WERI-Rb-1 (cell line): ENCODE data around the gene MRPS21.
"Not testable (repeated sequence)": the region's sequence is repeated elsewhere in the genome, so short reads cannot be mapped to it uniquely, and the experiment has no call there.

ENCODE experiments used
- DNase-seq: peaks from one replicate; pipeline ENCODE4 v3.0.0-alpha.2; 2020
- H3K27ac ChIP-seq: fragments of 250-450 bp; sonication (Bioruptor Pico); 2 replicates; pipeline ENCODE4 v1.5.1; 2020; ENCODE audit warnings: mild to moderate bottlenecking, moderate library complexity
- H3K27me3 ChIP-seq: fragments of 250-450 bp; sonication (Bioruptor Pico); 2 replicates; pipeline ENCODE4 v1.5.1; 2021; ENCODE audit warnings: mild to moderate bottlenecking, low read depth, moderate library complexity; ENCODE audit not compliant: insufficient read depth, severe bottlenecking
- H3K36me3 ChIP-seq: fragments of 250-450 bp; sonication (Bioruptor Pico); 2 replicates; pipeline ENCODE4 v1.5.1; 2020; ENCODE audit warnings: mild to moderate bottlenecking, moderate library complexity
- H3K4me3 ChIP-seq: 2 replicates; pipeline ENCODE4 v1.5.1; 2011; ENCODE audit warnings: low read depth, mild to moderate bottlenecking, control low read depth, low read length
- H3K9me3 ChIP-seq: fragments of 250-450 bp; sonication (Bioruptor Pico); 2 replicates; pipeline ENCODE4 v1.5.1; 2021; ENCODE audit warnings: mild to moderate bottlenecking, moderate library complexity; ENCODE audit not compliant: severe bottlenecking
- TF ChIP-seq, protein P1 (sequence below): IDR thresholded peaks from 2 replicates; pipeline ENCODE4 v1.5.1; 2011; ENCODE audit warnings: low read depth, mild to moderate bottlenecking, control low read depth, inconsistent platforms, low read length

Gene MRPS21

GRCh38 chr1:150302902-150303301 is 9.2 kb downstream of the MRPS21 start:
- Histone ChIP-seq H3K9me3 (no peaks in the 10 kb centered on the region), H3K27me3 (no peaks in the 10 kb centered on the region), H3K4me3 (no peak overlapping the region), H3K27ac (no peak overlapping the region), H3K36me3 (peaks cover 86% of the 10 kb centered on the region)
- TF ChIP-seq, protein P1, sequence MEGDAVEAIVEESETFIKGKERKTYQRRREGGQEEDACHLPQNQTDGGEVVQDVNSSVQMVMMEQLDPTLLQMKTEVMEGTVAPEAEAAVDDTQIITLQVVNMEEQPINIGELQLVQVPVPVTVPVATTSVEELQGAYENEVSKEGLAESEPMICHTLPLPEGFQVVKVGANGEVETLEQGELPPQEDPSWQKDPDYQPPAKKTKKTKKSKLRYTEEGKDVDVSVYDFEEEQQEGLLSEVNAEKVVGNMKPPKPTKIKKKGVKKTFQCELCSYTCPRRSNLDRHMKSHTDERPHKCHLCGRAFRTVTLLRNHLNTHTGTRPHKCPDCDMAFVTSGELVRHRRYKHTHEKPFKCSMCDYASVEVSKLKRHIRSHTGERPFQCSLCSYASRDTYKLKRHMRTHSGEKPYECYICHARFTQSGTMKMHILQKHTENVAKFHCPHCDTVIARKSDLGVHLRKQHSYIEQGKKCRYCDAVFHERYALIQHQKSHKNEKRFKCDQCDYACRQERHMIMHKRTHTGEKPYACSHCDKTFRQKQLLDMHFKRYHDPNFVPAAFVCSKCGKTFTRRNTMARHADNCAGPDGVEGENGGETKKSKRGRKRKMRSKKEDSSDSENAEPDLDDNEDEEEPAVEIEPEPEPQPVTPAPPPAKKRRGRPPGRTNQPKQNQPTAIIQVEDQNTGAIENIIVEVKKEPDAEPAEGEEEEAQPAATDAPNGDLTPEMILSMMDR = no peak
- no peak for DNase-seq

- not testable (repeated sequence) for H3K4me3 ChIP-seq, DNase-seq, H3K27ac ChIP-seq, H3K9me3 ChIP-seq, H3K27me3 ChIP-seq
- peaks cover 55% of the 10 kb centered on the region for H3K36me3 ChIP-seq
Measured at GRCh38 chr1:150308585-150308984, 14.9 kb downstream of the MRPS21 start.

DNA sequence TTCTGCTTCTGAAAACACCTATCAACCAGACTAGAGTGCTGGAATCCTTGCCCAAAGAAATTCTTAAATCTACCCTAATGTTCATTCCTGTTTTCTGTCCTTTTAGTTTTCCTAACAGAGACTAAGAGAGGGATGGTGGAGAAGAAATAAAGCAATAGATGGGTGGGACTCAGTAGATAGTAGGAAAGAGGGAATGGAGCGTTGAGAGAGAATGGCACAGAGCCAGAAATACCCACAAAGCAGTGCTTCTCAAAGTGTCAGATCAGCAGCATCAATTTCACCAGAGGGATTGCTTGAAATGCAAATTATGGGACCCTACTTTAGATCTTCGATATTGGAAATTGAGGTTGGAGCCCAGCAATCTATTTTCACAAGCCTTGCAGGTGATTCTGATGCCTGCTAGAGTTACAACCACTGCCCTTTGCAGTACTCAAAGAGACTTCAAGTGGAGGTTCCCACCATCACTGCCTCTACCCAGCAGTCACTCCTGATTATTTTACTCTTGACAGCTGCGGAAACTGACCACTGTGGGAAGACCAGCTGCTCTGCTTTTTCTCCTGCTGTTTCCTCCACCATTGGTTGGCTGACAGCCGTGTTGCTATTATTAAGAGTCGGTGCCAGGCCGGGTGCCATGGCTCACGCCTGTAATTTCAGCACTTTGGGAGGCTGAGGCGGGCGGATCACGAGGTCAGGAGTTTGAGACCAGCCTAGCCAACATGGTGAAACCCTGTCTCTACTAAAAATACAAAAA is 16.3 kb downstream of the MRPS21 start:
- Histone ChIP-seq H3K4me3 (no peak overlapping the region), H3K36me3 (peaks cover 47% of the 10 kb centered on the region), H3K27ac (no peak overlapping the region), H3K27me3 (no peaks in the 10 kb centered on the region), H3K9me3 (no peaks in the 10 kb centered on the region)
- TF ChIP-seq, protein P1 = no peak
- DNase-seq = no peak

GRCh38 chr1:150311762-150312161 is 18.1 kb downstream of the MRPS21 start:
- DNase-seq = peak; percentile 58
- peak overlapping the region; percentile 12 for H3K27ac ChIP-seq
- TF ChIP-seq, protein P1 = no peak
- H3K4me3 ChIP-seq = no peak overlapping the region; the same call in 1 of the 2 replicates
- peaks cover 28% of the 10 kb centered on the region for H3K36me3 ChIP-seq
- H3K9me3 ChIP-seq = no peaks in the 10 kb centered on the region
- H3K27me3 ChIP-seq = no peaks in the 10 kb centered on the region

GRCh38 chr1:150314691-150315090 is 21.0 kb downstream of the MRPS21 start:
- H3K27ac ChIP-seq, H3K36me3 ChIP-seq, H3K4me3 ChIP-seq, H3K27me3 ChIP-seq, H3K9me3 ChIP-seq, DNase-seq: not testable (repeated sequence)

GRCh38 chr1:150320667-150320978 is 27.0 kb downstream of the MRPS21 start:
- no peak for DNase-seq
- TF ChIP-seq, protein P1 = no peak
- peak overlapping the region; percentile 92 for H3K4me3 ChIP-seq
- no peaks in the 10 kb centered on the region for H3K27me3 ChIP-seq
- H3K36me3 ChIP-seq = peaks cover 38% of the 10 kb centered on the region
- H3K9me3 ChIP-seq = peaks cover 4% of the 10 kb centered on the region
- H3K27ac ChIP-seq = peak overlapping the region; percentile 92

- H3K36me3 ChIP-seq = peaks cover 50% of the 10 kb centered on the region
- peak overlapping the region; percentile 92 for H3K27ac ChIP-seq
- TF ChIP-seq, protein P1 = no peak
- no peak for DNase-seq
- H3K27me3 ChIP-seq = no peaks in the 10 kb centered on the region
- peak overlapping the region; percentile 92 for H3K4me3 ChIP-seq
- peaks cover 4% of the 10 kb centered on the region for H3K9me3 ChIP-seq
Measured at GRCh38 chr1:150321826-150322166, 28.1 kb downstream of the MRPS21 start.
